ENCODE measurements around the gene LPP.

Gene LPP

DNA sequence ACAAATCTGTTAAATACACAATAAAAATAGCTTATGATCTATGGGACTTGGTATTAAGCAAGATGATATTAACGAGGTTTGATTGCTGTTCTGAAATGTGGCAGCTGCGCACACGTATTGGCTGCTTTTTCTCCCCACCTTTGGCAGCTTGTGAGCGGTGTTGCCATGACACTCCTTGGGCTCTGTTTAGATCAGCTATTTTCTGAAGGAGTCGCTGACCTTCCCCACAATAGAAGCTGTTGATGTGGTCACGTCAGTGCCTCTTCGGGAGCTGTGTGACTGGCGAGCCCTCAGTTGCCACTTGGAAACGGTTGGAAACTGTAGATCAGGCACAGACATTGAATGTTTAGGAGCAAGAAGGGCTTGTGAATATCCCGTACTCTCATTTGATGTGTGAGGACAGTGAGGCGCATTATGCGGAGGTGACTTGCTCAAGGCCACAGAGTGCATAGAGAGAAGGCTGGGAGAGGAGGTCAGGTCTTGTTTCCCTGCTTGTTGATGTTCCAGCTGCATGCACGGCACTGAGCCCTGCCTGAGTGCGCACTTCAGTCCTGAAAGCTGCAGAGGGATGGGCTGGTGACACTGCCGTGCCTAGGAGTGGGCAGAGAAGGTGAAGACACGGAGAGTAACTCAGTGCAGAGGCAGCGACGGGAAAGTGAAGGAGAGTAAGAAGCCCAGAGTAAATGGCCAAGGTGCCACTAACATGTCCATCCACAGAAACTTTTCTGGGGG lies 198.4 kb downstream of the LPP start:
- DNase-seq (ENCODE audit: low read depth in 3 of 3, low spot score in 1 of 3), result no peak

DNA sequence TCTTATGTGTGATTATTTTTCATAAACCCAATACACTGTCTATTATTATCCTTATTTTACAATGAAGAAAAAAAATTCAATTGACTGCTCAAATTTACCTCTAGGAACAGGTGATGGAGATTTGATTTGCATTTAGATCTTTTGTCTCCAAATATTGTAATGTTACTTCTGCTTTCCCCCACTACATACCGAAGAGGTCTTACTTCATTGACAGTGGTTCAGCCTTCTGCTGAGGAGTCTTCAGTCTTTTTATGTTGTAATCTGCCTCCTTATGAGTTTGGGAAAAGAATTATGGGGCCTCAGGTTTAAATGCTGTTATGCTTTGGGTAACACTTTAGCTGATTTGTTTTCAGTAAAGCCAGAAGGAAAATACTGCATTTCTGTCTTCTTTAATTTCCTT lies 199.5 kb downstream of the LPP start:
- DNase-seq (ENCODE audit: low read depth in 3 of 3, low spot score in 1 of 3), result no peak

DNA sequence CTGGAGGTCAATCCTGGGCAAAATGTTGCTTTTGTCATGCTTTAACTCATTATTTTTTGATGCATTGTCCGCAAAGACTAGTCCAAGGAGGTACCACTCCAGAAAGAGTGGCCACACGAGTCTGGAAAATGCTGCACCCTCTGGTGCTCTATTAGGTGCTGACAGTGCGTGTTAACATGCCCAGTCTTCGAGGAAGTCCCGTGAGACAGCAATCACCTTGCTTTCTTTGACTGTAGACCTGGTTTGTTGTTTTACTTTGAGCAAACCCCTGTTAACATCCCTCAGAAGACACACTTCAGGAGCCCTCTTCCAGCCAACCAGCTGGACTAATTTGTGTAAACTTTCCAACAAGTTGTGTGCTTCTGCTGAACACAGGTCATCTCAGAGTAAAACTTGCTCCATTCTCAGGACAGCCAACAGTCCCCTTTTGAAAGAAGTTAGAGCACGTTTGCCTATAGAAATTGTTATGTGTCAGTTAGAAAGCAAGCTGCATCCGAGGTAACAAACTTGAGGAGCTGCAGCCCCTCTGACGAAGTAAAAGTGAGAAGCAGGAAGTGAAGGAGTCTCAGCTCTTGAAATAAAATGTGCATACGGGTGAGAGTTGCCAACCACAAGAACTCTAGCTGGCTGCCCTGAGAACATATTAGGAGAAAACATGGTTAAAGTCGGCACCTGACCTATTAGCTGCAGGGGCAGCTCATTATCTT lies 205.0 kb downstream of the LPP start:
- DNase-seq (ENCODE audit: low read depth in 3 of 3, low spot score in 1 of 3), result no peak

DNA sequence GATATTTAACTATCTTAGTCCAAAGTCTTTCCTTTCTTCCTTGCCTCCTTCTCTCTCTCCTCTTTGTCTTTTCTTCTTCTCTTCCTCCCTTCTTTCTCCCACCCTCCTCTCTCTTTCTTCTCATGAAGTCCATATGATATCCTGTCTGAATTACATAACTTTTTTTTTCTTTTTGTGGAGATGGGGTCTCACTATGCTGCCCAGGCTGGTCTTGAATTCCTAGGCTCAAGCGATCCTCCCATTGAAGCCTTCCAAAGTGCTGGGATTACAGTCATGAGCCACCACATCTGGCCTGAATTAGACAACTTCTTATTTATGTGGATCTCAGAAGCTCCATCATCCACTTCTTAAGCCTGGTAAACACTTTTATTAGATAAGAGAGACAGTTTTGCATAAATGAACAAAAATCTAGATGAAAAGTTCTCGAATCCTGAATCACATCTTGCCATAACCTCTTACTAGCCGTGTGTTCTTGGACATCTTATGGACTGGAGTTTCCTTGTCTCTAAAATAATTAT lies 206.5 kb downstream of the LPP start:
- no peak for DNase-seq (ENCODE audit: low read depth in 3 of 3, low spot score in 1 of 3)

DNA sequence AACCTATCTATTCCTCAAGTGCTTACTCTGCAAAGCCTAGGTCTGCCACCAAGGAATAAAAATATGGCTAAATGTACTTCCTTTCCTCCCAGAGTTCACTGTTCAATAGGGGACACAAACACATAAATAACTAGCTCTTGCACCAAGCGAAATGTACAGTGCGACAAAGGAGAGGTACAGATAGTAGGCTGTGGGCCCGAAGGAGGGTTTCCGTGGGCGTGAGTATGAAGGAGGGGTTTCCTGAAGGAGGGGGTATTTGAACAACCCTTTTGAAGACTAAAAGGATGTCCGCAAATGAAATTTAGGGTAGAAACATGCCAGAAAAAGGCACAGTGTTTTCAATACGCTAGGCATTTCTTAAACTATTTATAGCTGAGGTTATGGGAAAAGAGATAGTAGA lies 207.9 kb downstream of the LPP start:
- DNase-seq (ENCODE audit: low read depth in 3 of 3, low spot score in 1 of 3), result no peak

DNA sequence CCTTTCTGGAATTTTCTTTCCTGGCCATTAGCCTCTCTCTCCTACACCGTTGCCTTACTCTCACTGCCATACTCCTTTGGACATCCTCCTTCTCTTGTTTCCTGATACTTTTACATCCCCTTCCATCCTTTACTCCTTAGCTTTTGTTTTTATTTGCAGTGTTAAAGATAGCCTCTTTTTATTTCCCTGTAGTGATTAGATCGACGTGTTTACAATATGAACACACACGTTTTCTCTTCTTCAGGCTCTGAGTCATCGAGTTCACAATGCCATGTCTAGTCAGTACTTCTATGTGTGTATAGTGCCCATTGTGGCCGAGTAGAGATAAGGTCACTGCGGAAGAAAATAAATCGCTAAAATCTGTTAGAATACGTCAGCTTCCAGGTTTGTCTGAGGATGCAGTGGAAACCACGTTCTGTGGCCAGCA lies 208.5 kb downstream of the LPP start:
- no peak for DNase-seq (ENCODE audit: low read depth in 3 of 3, low spot score in 1 of 3)

DNA sequence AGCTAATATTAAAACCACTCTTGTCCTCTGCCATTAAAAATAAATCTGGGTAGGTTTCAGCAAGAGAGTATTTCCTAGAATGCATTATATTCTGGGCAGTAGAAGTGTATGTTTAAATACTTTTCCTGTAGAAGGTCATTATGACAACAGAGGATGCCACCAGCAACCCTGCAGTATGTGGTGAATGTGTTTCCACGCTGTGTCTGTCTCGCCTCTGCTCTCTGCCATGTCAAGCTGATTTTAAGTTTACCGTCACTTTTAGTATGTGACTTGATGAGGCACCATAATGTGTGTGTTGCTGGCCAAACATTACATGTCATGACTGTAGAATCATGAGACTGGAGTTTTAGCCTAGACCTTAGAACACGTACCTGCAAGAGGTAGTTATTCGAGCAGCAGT lies 211.2 kb downstream of the LPP start:
- DNase-seq (ENCODE audit: low read depth in 3 of 3, low spot score in 1 of 3), result no peak

DNA sequence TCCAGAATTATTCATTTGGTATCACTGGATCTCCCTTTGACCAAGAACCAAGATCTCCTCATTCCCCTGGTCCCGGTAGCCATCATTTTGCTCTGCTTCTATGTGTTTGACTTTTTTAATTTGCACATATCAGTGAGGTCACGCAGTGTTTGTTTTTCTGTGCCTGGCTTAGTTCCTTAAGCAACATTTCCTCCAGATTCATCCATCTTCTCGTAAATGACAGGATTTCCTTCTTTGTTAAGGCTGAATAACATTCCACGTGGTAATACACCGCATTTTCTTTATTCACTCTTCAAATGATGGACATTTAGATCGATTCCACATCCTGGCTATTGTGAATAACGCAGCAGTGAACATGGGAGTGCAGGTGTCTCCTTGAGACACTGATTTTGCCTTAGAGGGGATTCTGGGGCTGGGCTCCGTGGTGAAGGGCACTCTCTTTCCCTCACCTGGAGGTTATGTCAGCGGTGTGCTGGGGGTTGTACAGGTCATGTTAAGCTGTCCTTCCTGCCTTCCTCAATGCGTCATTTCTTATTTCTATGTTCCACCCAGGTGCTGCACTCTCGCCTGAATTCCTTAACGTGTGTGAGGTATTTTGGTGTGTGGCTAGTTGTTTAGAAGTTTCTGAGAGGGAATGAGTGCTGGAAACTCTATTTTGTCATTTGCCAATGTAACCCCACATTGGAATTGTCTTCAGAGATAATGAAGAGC lies 212.2 kb downstream of the LPP start:
- DNase-seq (ENCODE audit: low read depth in 3 of 3, low spot score in 1 of 3), result no peak

DNA sequence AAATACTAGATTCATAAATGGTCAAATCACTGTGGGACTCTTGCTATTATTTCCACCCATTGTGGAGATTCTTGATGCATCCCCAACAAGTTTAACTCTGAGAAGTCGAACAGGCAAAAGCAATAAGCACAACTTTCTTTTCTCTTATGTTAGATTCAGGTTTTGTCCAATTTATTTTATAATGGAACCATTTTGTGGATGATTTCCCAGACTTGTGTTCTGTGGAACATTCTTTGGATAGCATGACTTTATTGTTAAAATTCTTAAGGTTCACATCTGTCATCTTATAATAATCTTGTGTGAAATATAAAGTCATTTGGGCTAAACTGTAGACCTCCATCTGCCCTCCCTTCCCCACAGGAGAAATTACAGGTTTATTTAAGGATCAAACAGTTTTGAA lies 213.7 kb downstream of the LPP start:
- no peak for DNase-seq (ENCODE audit: low read depth in 3 of 3, low spot score in 1 of 3)

DNA sequence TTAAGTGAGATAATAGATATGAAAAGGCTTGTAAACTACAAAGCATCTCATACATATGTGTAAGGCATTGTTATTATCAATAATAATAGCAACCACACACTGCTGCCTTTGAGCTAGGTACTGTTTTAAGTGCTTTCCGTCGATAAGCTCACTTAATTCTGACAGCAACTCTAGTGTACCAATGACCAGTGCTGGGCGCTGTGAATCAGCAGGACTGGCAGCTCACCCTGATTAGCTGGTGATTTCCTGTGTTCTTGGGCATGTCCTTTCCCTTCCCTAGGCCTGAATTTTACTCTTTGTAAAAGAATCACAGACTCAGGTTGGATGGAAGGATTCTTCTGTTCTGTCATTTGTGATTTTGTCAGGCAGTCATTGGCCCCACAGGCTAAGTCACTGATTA lies 215.6 kb downstream of the LPP start:
- DNase-seq (ENCODE audit: low read depth in 3 of 3, low spot score in 1 of 3), result no peak

DNA sequence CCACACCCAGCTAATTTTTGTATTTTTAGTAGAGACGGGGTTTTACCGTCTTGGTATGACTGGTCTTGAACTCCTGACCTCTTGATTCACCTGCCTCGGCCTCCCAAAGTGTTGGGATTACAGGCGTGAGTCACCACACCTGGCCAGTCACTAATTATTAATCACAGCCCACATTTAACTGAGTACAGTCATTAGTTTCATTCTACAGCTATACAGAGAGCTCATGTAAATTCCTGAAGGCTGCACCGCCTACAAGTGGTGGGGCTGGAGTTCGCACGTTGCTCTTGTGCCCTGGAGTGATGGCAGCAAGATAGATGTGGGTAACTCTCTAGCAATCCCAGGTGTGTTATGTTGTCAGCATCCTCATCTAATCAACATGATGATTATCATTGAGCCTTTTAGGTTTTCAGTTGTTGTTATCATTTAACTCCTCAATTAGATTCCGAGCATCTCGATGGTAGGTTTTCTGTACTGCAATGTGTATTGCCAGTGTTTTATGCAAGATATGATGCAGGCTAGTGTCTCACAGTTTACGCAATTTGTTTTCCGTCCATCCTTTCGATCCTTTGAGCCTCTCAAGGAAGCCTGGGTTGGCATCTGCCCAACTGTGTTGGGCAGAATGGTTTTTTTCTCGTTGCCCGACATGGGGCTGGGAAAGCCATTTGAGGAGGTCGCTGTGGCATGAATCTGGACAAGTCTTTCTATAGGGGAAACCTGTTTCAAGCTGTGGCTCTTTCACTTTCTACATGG lies 216.3 kb downstream of the LPP start:
- DNase-seq (ENCODE audit: low read depth in 3 of 3, low spot score in 1 of 3), result no peak

DNA sequence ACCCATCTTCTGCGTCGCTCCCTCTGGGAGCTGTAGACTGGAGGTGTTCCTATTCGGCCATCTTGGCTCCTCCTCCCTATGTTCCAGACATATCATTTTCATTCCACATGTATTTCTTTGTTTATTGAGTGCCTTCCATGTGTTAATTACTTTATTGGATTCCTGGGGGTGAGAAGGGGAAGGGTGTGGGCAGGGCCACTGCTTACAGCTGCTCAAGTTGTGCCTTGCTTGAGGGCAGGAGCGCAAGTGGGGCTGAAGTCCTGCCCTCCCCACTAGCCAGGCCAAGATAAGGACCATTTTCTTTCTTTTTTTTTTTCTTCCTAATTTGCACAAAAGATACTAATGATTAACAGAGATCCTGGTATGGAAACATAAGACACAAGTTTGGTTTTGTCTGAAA lies 224.8 kb downstream of the LPP start:
- DNase-seq (ENCODE audit: low read depth in 3 of 3, low spot score in 1 of 3), result no peak

DNA sequence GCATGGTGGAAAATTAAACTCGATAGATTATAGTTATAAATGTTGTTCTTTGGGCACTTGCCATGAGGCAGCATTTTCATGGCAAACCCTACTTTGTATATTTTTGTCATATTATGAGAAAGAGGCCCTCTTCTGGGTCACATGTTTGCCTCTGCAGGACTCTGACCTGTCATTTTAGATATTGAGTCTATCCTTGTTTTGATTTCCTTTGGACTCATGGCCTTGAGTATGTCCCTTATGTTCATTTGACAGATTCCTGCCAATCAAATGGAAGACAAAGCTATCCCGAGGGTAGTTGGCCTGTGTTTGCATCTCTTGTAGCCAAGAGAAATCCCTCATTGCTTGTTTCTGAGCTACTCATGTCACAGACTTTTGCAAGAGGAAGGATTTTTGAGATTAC lies 226.3 kb downstream of the LPP start:
- DNase-seq (ENCODE audit: low read depth in 3 of 3, low spot score in 1 of 3), result no peak

DNA sequence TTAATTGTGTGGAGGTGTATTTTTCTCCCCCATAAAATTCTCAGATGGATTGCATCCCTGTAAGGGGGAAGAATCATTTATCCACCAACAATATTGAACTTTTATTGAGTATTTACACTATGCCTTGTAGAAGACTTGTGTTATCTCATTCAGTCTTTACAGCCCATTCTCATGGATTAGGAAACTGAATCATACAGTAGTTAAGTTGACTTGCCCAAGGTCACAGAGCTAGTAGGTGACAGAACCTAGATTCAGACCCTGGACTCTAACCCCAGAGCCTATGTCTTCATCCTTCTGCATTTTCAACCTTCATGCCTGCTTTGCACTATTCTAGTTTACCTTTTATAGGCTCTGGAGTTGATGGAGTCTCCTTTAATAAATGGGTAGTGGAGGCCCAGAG lies 226.8 kb downstream of the LPP start:
- no peak for DNase-seq (ENCODE audit: low read depth in 3 of 3, low spot score in 1 of 3)

DNA sequence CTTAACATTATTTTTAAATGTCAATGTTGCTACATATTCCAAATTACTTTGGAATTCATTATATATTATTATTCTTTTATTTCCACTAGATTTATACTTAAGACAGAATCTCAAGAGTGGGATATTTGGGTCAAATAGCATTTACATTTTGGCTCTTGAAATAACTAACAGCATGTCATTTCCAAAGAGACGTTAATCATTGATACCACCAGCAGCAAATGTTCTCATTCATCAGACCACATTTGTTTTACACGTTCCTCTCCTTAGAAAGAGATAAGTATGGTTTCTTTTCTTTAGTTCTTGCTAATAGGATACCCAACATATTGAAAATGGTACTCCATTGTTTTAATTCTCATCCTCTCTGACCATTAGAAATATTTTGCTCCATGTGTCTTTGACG lies 229.8 kb downstream of the LPP start:
- DNase-seq (ENCODE audit: low read depth in 3 of 3, low spot score in 1 of 3), result no peak

DNA sequence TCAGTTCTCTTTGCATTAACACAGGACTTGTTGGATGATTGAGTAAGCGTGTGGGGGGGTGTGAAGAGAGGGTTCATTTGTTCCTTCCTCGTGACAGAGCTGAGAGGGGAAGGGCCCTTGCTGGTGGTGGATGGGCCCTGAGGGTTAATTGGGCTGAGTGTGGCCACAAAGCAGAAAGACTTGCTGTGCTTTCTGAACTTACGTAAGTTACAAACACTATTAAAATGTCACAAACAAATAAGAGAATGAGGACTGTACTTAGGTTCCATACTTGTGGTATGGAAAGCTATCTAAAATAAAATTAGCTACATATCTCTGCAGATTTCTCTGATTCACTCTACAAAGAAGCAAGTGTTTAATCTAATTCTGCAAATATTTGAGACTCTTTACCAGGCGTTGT lies 231.3 kb downstream of the LPP start:
- no peak for DNase-seq (ENCODE audit: low read depth in 3 of 3, low spot score in 1 of 3)

DNA sequence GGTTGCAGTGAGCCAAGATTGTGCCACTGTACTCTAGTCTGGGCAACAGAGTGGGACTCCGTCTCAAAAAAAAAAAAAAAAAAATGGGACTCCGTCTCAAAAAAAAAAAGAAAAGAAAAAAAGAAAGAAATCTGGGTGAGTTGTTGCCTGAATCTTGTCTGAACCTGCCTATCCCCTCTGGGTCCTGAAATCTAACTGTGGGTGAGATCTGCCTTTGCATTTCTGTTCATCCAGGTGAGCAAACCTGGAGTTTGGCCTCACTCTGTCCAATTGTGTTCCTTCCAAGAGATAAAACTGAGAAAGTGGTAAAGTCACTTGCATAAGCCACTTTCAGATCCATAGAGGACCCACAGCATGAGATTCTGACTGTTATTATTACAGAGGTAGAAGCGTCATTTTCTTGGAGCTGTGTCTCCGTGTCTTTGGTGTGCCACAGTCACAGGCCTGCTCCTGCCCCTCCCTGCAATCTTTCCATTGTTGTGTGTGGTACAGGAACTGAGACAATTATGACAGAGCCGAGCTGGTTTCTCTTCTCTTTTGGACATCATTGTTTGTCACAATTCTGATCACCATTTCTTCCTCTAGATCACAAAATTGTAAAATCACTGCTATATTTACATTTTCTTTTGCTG lies 235.9 kb downstream of the LPP start:
- DNase-seq (ENCODE audit: low read depth in 3 of 3, low spot score in 1 of 3), result no peak

DNA sequence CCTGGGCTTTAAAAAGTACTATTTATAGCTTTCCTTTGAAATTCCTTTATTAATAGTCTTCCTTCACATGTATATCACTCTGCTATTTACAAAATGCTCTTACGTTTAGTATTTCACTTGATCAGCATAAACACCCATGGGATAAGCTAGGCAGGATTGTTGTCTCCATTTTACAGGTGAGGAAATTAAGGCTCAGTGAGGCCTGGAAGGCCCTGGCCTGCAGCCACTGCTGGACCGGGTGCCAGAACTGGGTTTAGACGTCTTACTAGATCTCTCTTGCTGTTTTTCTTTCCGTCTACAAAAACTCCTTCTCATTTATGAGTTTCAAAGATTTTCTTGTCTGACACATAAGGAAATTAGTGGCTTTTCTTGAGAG lies 236.4 kb downstream of the LPP start:
- no peak for DNase-seq (ENCODE audit: low read depth in 3 of 3, low spot score in 1 of 3)

DNA sequence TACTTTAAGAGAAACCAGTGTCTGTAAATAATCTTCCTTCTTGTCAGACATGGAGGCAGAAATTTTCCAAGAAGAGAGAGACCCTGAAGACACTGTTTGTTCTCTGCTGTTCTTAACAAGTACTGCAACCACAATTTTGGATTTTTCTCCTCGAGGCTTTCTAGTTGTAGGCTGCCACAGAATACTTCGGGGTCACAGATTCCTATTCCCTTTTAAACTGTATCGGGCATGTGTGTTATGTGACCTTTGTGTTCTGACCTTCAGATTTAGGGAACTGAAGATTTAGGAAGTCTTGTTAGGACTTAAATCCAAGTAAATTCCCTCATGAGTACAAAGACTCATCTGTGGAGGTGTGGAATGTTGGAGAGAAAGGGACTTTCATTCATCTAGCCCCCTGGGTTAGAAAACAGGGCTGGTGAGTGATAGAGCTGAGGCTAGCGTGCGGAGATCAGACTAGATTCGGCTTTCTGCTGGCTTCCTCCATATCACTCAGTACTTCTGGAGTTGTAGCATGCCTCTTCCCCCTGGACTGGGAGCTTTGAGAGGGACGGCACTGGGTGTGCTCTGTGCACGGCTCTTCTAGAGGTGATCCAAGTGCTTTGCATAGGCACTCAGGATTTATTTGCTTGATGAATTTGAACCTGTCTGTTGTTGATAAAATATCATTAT lies 237.0 kb downstream of the LPP start:
- no peak for DNase-seq (ENCODE audit: low read depth in 3 of 3, low spot score in 1 of 3)

DNA sequence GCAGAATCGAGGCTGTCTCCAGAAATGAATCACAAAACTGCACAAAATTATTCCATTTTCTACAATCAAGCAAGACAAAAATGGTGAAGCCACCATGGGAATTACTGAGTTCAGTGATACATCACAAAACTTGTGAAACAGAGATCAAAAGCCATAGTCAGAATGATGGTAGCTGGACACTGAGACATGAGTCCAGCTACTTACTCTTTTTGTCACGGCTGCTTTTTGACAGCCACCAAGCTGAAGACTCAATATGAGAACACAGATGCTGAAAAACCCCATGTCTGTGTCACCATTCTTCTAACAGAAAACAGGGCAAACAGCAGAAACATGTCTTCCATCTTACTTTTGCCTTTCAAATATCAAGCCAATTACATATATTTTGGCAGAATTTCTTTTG lies 237.6 kb downstream of the LPP start:
- no peak for DNase-seq (ENCODE audit: low read depth in 3 of 3, low spot score in 1 of 3)

DNA sequence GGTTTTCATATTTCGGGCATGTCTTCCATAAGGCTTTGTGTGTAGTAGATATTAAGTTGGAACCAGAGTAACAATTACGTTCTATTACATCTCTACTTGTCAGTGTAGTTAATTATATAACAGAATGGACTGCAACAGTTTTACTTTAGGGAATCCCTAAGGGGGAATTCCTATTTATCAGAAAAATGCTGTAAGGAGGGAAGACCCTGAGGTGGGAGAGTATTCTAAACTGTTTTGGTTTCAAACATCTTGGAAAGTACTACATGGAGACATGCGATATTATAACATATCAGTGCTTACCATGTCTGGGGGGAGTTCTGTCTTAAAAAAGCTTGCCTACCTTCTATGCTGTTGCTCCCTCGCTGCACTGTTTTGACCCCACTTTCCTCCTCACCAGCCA lies 238.1 kb downstream of the LPP start:
- DNase-seq (ENCODE audit: low read depth in 3 of 3, low spot score in 1 of 3), result no peak
